Measurements from ENCODE around the gene CORO2A.

- TF ChIP-seq CTCF (IDR thresholded peaks at IDR 0.05) (no peak), POLR2A (IDR thresholded peaks at IDR 0.05) (no peak), EP300 (IDR thresholded peaks at IDR 0.05) (no peak)
These were observed 32.6 kb upstream of the CORO2A start for GRCh38 chr9:98225015-98225442.

Measured in ovary (tissue), 3 donors.